ENCODE results near the gene ELAVL3. TPM values are rescaled to one million over a fixed set of nuclear protein-coding genes. Genes with fewer than 3 reads are reported as not detected.

The ELAVL3 gene
- total RNA-seq, 2 donors from 2014 or later, result not detected

GRCh38 chr19:11451327-11451870, 29.4 kb downstream of the ELAVL3 start:
- H3K4me1 ChIP-seq, result no peaks in the 10 kb centered on the region
- no peak overlapping the region for H3K4me3 ChIP-seq
- WGBS, 2 donors, result 40 to 50% methylated on average over 9 to 12 of the region's 13 CpGs
- intact Hi-C loops (cut with DNase I), result loop anchor here (10.0 kb wide), 1 partner anchor 437 kb away; no protein-coding TSS in a partner anchor
- H3K27ac ChIP-seq, result no peak overlapping the region
- H3K36me3 ChIP-seq (replicated peaks in 1 of 2; ENCODE audit: insufficient read depth in 1 of 2, low read depth in 2 of 2), result peaks cover 0 to 15% of the 10 kb centered on the region in 2 donors
- DNase-seq (no peak), ATAC-seq (no peak)
- H3K27me3 ChIP-seq, result no peaks in the 10 kb centered on the region
- TF ChIP-seq CTCF (IDR thresholded peaks at IDR 0.05) (no peak), POLR2A (IDR thresholded peaks at IDR 0.05) (no peak)
- H3K9me3 ChIP-seq, result no peaks in the 10 kb centered on the region

DNA sequence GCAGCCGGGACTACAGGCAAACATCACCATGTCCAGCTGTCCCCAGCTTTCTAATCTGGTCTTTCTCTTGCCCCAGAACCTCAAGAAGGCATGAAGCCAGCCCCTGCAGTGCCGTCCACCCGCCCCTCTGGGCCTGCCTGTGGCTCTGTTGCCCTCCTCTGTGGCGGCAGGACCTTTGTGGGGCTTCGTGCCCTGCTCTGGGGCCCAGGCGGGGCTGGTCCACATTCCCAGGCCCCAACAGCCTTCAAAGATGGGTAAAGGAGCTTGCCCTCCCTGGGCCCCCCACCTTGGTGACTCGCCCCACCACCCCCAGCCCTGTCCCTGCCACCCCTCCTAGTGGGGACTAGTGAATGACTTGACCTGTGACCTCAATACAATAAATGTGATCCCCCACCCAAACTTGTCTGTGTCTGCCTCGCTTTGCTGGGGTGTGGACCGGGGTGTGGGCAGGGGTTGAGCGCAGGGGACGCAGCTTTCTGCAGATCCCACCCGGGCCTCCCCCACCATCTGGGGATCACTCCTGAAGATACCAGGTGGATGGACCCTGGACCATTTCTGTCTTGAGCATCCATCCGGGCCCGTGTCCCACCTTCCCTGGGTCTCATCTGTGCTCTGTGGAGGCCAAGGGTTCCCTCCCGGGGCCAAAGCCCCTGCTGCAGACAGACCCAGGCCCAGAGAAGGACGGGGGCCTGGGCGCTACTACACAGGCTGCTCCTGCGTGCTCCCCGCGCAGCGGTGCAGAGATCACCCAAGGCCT, 30.1 kb downstream of the ELAVL3 start:
- WGBS, 2 donors, result 86 to 88% methylated on average over 19 to 20 of the region's 21 CpGs
- Histone ChIP-seq H3K36me3 (replicated peaks in 1 of 2; ENCODE audit: insufficient read depth in 1 of 2, low read depth in 2 of 2) (peaks cover 0 to 15% of the 10 kb centered on the region in 2 donors), H3K9me3 (no peaks in the 10 kb centered on the region), H3K4me1 (no peaks in the 10 kb centered on the region), H3K4me3 (no peak overlapping the region), H3K27ac (no peak overlapping the region), H3K27me3 (no peaks in the 10 kb centered on the region)
- intact Hi-C loops (cut with DNase I), result loop anchor here (10.0 kb wide), 1 partner anchor 436 kb away; no protein-coding TSS in a partner anchor
- TF ChIP-seq POLR2A (IDR thresholded peaks at IDR 0.05), result no peak
- TF ChIP-seq CTCF (IDR thresholded peaks at IDR 0.05), result no peak
- ATAC-seq, result no peak
- DNase-seq, result no peak

- Histone ChIP-seq H3K27ac (no peak overlapping the region), H3K9me3 (no peaks in the 10 kb centered on the region), H3K27me3 (no peaks in the 10 kb centered on the region), H3K4me1 (no peaks in the 10 kb centered on the region), H3K36me3 (replicated peaks in 1 of 2; ENCODE audit: insufficient read depth in 1 of 2, low read depth in 2 of 2) (peaks cover 0 to 19% of the 10 kb centered on the region in 2 donors), H3K4me3 (no peak overlapping the region)
- no peak for DNase-seq
- ATAC-seq, result no peak
- TF ChIP-seq CTCF (IDR thresholded peaks at IDR 0.05), result no peak
- TF ChIP-seq POLR2A (IDR thresholded peaks at IDR 0.05), result no peak
- intact Hi-C loops (cut with DNase I), result loop anchor here (5.0 kb wide), 1 partner anchor 157 kb away; no protein-coding TSS in a partner anchor
- 93 to 96% methylated on average over 20 to 30 of the region's 31 CpGs for WGBS, 2 donors
Measured at GRCh38 chr19:11448923-11449554, 31.8 kb downstream of the ELAVL3 start.

- ATAC-seq (no peak), DNase-seq (no peak)
- H3K4me1 ChIP-seq, result no peaks in the 10 kb centered on the region
- 80 to 90% methylated on average over 7 to 10 of the region's 13 CpGs for WGBS, 2 donors
- H3K27me3 ChIP-seq, result no peaks in the 10 kb centered on the region
- no peak overlapping the region for H3K4me3 ChIP-seq
- intact Hi-C loops (cut with DNase I), result loop anchor here (5.0 kb wide), 1 partner anchor 156 kb away; no protein-coding TSS in a partner anchor
- H3K9me3 ChIP-seq, result no peaks in the 10 kb centered on the region
- TF ChIP-seq CTCF (IDR thresholded peaks at IDR 0.05) (no peak), POLR2A (IDR thresholded peaks at IDR 0.05) (no peak)
- no peak overlapping the region for H3K27ac ChIP-seq
- H3K36me3 ChIP-seq (replicated peaks in 1 of 2; ENCODE audit: insufficient read depth in 1 of 2, low read depth in 2 of 2), result peaks cover 0 to 21% of the 10 kb centered on the region in 2 donors
Measured at GRCh38 chr19:11448410-11448809, 32.4 kb downstream of the ELAVL3 start.
